Spleen (tissue), 7 donors: Measurements from ENCODE around the gene C21orf58.

Experiments
- CTCF ChIP-seq, 11 experiments: fragments of 200-600 bp in 7 of 11; fragments of 450-650 bp in 4 of 11; sonication (generic) in 4 of 11; IDR thresholded peaks in 8 of 11; conservative IDR thresholded peaks in 3 of 11; 1 replicate in 7 of 11; 2 replicates in 4 of 11; pipeline versions ENCODE4 v1.4.0 to v1.8.0; 2016 to 2021; ENCODE audit warnings: antibody characterized with exemption in 11 of 11, inconsistent platforms in 4 of 11, mild to moderate bottlenecking in 1 of 11
- POLR2A ChIP-seq, 3 donors: fragments of 450-650 bp; IDR thresholded peaks; one replicate each; pipeline ENCODE4 v1.5.1; 2017; ENCODE audit warnings: antibody characterized with exemption in 3 of 3, mild to moderate bottlenecking in 1 of 3
- POLR2AphosphoS5 ChIP-seq, 3 donors: sonication (generic); formaldehyde crosslinking; IDR thresholded peaks; one replicate each; pipeline ENCODE4 v1.5.1; 2017; ENCODE audit warnings: antibody characterized with exemption in 3 of 3
- donor health status: DM: no; HTN: no; CAD: no; lungs with moderate emphysema.
- donor health status: DM: no; HTN: no; CAD: no.
- donor health status: DM: no; HTN: no; CAD: no.

- TF ChIP-seq POLR2A (IDR thresholded peaks at IDR 0.05): no peak
- no peak for TF ChIP-seq CTCF (IDR thresholded peaks at IDR 0.05 in 8 of 11, conservative IDR thresholded peaks at IDR 0.05 in 3 of 11)
- TF ChIP-seq POLR2AphosphoS5 (IDR thresholded peaks at IDR 0.05): no peak
These were observed 12.9 kb upstream of the C21orf58 start for GRCh38 chr21:46336603-46337002.
